CD14-positive monocyte (primary cell): Measurements from ENCODE around the gene MMP19. TPM values are rescaled to one million over a fixed set of nuclear protein-coding genes. Genes with fewer than 3 reads are reported as not detected.
A peak's percentile ranks its signal among the peaks of the same experiment; 100 is the strongest.

Source experiments
- DNase-seq, 3 donors: peaks; one replicate each; pipeline ENCODE4 v3.0.0-alpha.2; 2011 to 2022
- H2AFZ ChIP-seq: 2 replicates; pipeline ENCODE4 v1.6.0; 2012; ENCODE audit warnings: mild to moderate bottlenecking, low read depth, low read length, inconsistent platforms; ENCODE audit not compliant: insufficient read depth, poor library complexity, severe bottlenecking
- H3K27ac ChIP-seq, 2 donors: 1 replicate in 1 of 2; 2 replicates in 1 of 2; pipeline ENCODE4 v1.5.1; 2012 to 2013; ENCODE audit warnings: low read length in 2 of 2, control low read depth in 1 of 2, inconsistent platforms in 1 of 2, low read depth in 1 of 2, mild to moderate bottlenecking in 1 of 2
- H3K27me3 ChIP-seq, 2 donors: one replicate each; pipeline versions ENCODE4 v1.6.0 to v1.6.1; 2011 to 2013; ENCODE audit warnings: low read length in 2 of 2; ENCODE audit not compliant: control insufficient read depth in 2 of 2, insufficient read depth in 2 of 2
- H3K36me3 ChIP-seq, 2 donors: replicated peaks in 1 of 2; 1 replicate in 1 of 2; 2 replicates in 1 of 2; pipeline versions ENCODE4 v1.5.1 to v1.6.1; 2012 to 2013; ENCODE audit warnings: low read length in 2 of 2, control low read depth in 1 of 2, inconsistent platforms in 1 of 2, mild to moderate bottlenecking in 1 of 2; ENCODE audit not compliant: insufficient read depth in 2 of 2, control insufficient read depth in 1 of 2
- H3K4me1 ChIP-seq, 2 donors: 1 replicate in 1 of 2; 2 replicates in 1 of 2; pipeline versions ENCODE4 v1.5.1 to v1.6.1; 2012 to 2013; ENCODE audit warnings: low read length in 2 of 2, control low read depth in 1 of 2, inconsistent platforms in 1 of 2, mild to moderate bottlenecking in 1 of 2, moderate library complexity in 1 of 2; ENCODE audit not compliant: insufficient read depth in 2 of 2, control insufficient read depth in 1 of 2
- H3K4me2 ChIP-seq: replicated peaks from 2 replicates; pipeline ENCODE3; 2012; ENCODE audit warnings: low read length, moderate library complexity, mild to moderate bottlenecking; ENCODE audit not compliant: poor library complexity, severe bottlenecking; ENCODE audit errors: extremely low read depth
- H3K4me3 ChIP-seq, 3 experiments: fragments of 200-600 bp in 1 of 3; sonication (generic) in 1 of 3; replicated peaks in 1 of 3; 1 replicate in 2 of 3; 2 replicates in 1 of 3; pipeline ENCODE4 v1.5.1; 2011 to 2013; ENCODE audit warnings: low read length in 3 of 3, mild to moderate bottlenecking in 3 of 3, control low read depth in 2 of 3, low read depth in 2 of 3, inconsistent platforms in 1 of 3, moderate library complexity in 1 of 3
- H3K79me2 ChIP-seq: 2 replicates; pipeline ENCODE4 v1.6.0; 2012; ENCODE audit warnings: mild to moderate bottlenecking, control low read depth, inconsistent platforms, low read length, moderate library complexity; ENCODE audit not compliant: insufficient read depth
- H3K9ac ChIP-seq: 2 replicates; pipeline ENCODE4 v1.6.0; 2017; ENCODE audit warnings: low read length, mild to moderate bottlenecking; ENCODE audit not compliant: insufficient read depth, poor library complexity, severe bottlenecking
- H3K9me3 ChIP-seq, 2 donors: replicated peaks in 1 of 2; 1 replicate in 1 of 2; 2 replicates in 1 of 2; pipeline versions ENCODE4 v1.5.1 to v1.6.1; 2012 to 2013; ENCODE audit warnings: low read length in 2 of 2, control low read depth in 1 of 2; ENCODE audit not compliant: control insufficient read depth in 1 of 2, insufficient read depth in 1 of 2
- H4K20me1 ChIP-seq: 2 replicates; pipeline ENCODE4 v1.6.0; 2012; ENCODE audit warnings: mild to moderate bottlenecking, low read length, control low read depth, moderate library complexity; ENCODE audit not compliant: insufficient read depth
- H3K27ac Mint-ChIP-seq, 7 donors: one replicate each; pipeline ENCODE4 v1.8.0; 2020; ENCODE audit warnings: mild to moderate bottlenecking in 7 of 7, mixed read lengths in 7 of 7, moderate library complexity in 6 of 7, inconsistent platforms in 2 of 7
- H3K27me3 Mint-ChIP-seq, 3 donors: one replicate each; pipeline ENCODE4 v1.8.0; 2021 to 2022; ENCODE audit warnings: low read depth in 3 of 3, mild to moderate bottlenecking in 3 of 3, mixed read lengths in 3 of 3, moderate library complexity in 3 of 3, inconsistent platforms in 1 of 3
- H3K36me3 Mint-ChIP-seq, 2 donors: one replicate each; pipeline ENCODE4 v1.8.0; 2020; ENCODE audit warnings: mixed read lengths in 2 of 2, inconsistent platforms in 1 of 2, mild to moderate bottlenecking in 1 of 2
- H3K4me1 Mint-ChIP-seq: one replicate; pipeline ENCODE4 v1.8.0; 2020; ENCODE audit warnings: mild to moderate bottlenecking, mixed read lengths
- H3K4me3 Mint-ChIP-seq, 2 donors: one replicate each; pipeline ENCODE4 v1.8.0; 2020; ENCODE audit warnings: mild to moderate bottlenecking in 2 of 2, mixed read lengths in 2 of 2, moderate library complexity in 1 of 2
- H3K9me3 Mint-ChIP-seq, 7 donors: one replicate each; pipeline ENCODE4 v1.8.0; 2020 to 2022; ENCODE audit warnings: mixed read lengths in 7 of 7, mild to moderate bottlenecking in 6 of 7, moderate library complexity in 6 of 7, inconsistent platforms in 2 of 7
- WGBS: methylation state at CpG from one replicate; pipeline ENCODE4 v1.1.5; 2013; ENCODE audit warnings: missing lambda C conversion rate; ENCODE audit not compliant: insufficient coverage; 5-methylcytosine and 5-hydroxymethylcytosine counted together
- intact Hi-C, 2 donors: fragments of 100-400 bp; cut with micrococcal nuclease; formaldehyde crosslinking; loops; one replicate each; pipeline versions ENCODE4 v1.15.0 to v1.15.1; 2023
- polyA plus RNA-seq, 3 donors: library from polyadenylated mRNA; depleted of rRNA in 1 of 3; unstranded in 2 of 3; stranded (reverse) in 1 of 3; fragments of 300-500 nt in 2 of 3; fragments of >200 nt in 1 of 3; fragmentation: Illumina TruSeq in 2 of 3; gene quantifications; 1 replicate in 2 of 3; 2 replicates in 1 of 3; pipeline ENCODE4 v1.2.3, GENCODE V29; 2012 to 2021
- TF ChIP-seq, protein P1 (sequence below): fragments of 200-600 bp; IDR thresholded peaks from one replicate; pipeline ENCODE4 v1.8.0; 2022; ENCODE audit warnings: antibody characterized with exemption, mild to moderate bottlenecking

The MMP19 gene
- polyA plus RNA-seq, 3 donors, result 0.81 to 2.8 (median 1.0) TPM

DNA sequence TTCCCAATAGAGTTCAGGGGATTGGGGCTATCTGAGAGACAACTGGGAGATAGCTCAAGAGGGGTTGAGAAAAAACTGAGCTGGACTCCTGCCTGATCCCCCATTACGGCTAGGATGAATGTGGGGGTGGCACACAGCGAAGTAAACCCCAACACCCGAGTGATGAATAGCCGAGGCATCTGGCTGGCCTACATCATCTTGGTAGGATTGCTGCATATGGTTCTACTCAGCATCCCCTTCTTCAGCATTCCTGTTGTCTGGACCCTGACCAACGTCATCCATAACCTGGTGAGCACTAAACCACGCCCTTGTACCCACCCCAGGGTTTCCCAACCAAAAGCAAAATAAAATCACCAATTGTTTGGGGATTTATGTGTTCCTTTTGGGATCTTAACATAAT, 23.9 kb downstream of the MMP19 start:
- Mint-ChIP-seq H3K4me3 (peak overlapping the region in 1 of 2 donors; percentile 4), H3K27me3 (no peaks in the 10 kb centered on the region), H3K4me1 (peaks cover 23% of the 10 kb centered on the region), H3K9me3 (no peaks in the 10 kb centered on the region), H3K36me3 (peaks cover 49 to 57% of the 10 kb centered on the region in 2 donors), H3K27ac (peak overlapping the region in 1 of 7 donors; percentile 60)
- intact Hi-C loops, result loop anchor here in 1 of 2 donors (5.0 kb wide), 2 partner anchors 108 to 223 kb away; partner anchors contain the start of genes PYM1 and RPS26
- Histone ChIP-seq H3K27me3 (no peaks in the 10 kb centered on the region), H3K9me3 (no peaks in the 10 kb centered on the region), H3K36me3 (peaks cover 43 to 68% of the 10 kb centered on the region in 2 donors), H3K79me2 (peaks cover 66% of the 10 kb centered on the region), H3K4me3 (peak overlapping the region in 1 of 3 experiments; percentile 100), H3K9ac (no peak overlapping the region), H3K27ac (peak overlapping the region in 1 of 2 donors; percentile 97), H3K4me2 (peak overlapping the region; percentile 97), H4K20me1 (peaks cover 20% of the 10 kb centered on the region), H3K4me1 (peaks cover 19 to 32% of the 10 kb centered on the region in 2 donors), H2AFZ (no peak overlapping the region)
- WGBS, result 93% methylated on average over 3 of the region's 6 CpGs
- DNase-seq, result no peak
- TF ChIP-seq, protein P1, sequence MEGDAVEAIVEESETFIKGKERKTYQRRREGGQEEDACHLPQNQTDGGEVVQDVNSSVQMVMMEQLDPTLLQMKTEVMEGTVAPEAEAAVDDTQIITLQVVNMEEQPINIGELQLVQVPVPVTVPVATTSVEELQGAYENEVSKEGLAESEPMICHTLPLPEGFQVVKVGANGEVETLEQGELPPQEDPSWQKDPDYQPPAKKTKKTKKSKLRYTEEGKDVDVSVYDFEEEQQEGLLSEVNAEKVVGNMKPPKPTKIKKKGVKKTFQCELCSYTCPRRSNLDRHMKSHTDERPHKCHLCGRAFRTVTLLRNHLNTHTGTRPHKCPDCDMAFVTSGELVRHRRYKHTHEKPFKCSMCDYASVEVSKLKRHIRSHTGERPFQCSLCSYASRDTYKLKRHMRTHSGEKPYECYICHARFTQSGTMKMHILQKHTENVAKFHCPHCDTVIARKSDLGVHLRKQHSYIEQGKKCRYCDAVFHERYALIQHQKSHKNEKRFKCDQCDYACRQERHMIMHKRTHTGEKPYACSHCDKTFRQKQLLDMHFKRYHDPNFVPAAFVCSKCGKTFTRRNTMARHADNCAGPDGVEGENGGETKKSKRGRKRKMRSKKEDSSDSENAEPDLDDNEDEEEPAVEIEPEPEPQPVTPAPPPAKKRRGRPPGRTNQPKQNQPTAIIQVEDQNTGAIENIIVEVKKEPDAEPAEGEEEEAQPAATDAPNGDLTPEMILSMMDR, result no peak

DNA sequence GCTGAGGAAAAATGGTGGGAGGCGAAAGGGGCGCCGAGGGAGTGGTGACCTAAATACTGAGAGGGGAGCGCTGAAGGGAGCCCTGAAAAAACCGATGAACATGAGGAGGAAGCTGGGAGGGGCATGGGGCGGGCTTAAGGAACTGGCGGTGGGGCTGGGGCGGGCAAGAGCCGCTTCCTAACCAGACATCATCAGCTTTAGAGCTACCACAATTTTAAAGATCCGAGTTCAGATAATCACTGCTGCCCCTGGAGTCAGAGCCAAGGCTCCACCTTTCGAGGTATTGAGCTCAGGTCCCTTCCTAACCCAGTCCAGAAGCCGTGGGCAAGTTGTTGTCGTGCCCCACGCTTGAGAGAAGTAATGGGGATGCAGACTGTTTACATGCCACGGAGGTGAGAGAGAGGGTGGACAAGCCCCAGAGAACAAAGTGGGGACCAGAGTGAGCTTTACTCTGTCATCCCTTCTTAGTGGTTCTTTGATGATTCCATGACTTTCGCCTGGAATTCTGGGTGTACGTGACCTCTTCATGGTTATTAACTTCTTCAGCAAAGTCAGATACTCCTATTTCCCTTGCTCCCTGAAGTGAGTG, 24.5 kb downstream of the MMP19 start:
- Histone ChIP-seq H3K4me2 (peak overlapping the region; percentile 97), H3K27ac (peak overlapping the region; percentile 53 to 97), H3K79me2 (peaks cover 70% of the 10 kb centered on the region), H2AFZ (peak overlapping the region; percentile 95), H3K36me3 (peaks cover 41 to 68% of the 10 kb centered on the region in 2 donors), H4K20me1 (peaks cover 26% of the 10 kb centered on the region), H3K9me3 (no peaks in the 10 kb centered on the region), H3K4me1 (peaks cover 19 to 32% of the 10 kb centered on the region in 2 donors), H3K27me3 (no peaks in the 10 kb centered on the region), H3K4me3 (peak overlapping the region; percentile 64 to 100 (median 78)), H3K9ac (peak overlapping the region; percentile 86)
- Mint-ChIP-seq H3K4me1 (peaks cover 23% of the 10 kb centered on the region), H3K36me3 (peaks cover 48 to 55% of the 10 kb centered on the region in 2 donors), H3K27me3 (no peaks in the 10 kb centered on the region), H3K9me3 (no peaks in the 10 kb centered on the region), H3K4me3 (no peak overlapping the region), H3K27ac (no peak overlapping the region)
- intact Hi-C loops, result loop anchor here in 1 of 2 donors (5.0 kb wide), 2 partner anchors 109 to 224 kb away; partner anchors contain the start of genes PYM1 and RPS26
- DNase-seq, result peak in 1 of 3 donors; percentile 8
- 0% methylated on average over 11 of the region's 17 CpGs for WGBS
- TF ChIP-seq, protein P1, result no peak
